HG03060 (cell line): ENCODE data around the gene HIPK4.
A peak's percentile ranks its signal among the peaks of the same experiment; 100 is the strongest.

Experiments
- ATAC-seq: cut with Tn5 transposase; IDR thresholded peaks from one replicate; pipeline ENCODE4 v1.9.1; 2021; ENCODE audit warnings: low read depth, moderate number of reproducible peaks; ENCODE audit not compliant: unreplicated experiment

Gene HIPK4

DNA sequence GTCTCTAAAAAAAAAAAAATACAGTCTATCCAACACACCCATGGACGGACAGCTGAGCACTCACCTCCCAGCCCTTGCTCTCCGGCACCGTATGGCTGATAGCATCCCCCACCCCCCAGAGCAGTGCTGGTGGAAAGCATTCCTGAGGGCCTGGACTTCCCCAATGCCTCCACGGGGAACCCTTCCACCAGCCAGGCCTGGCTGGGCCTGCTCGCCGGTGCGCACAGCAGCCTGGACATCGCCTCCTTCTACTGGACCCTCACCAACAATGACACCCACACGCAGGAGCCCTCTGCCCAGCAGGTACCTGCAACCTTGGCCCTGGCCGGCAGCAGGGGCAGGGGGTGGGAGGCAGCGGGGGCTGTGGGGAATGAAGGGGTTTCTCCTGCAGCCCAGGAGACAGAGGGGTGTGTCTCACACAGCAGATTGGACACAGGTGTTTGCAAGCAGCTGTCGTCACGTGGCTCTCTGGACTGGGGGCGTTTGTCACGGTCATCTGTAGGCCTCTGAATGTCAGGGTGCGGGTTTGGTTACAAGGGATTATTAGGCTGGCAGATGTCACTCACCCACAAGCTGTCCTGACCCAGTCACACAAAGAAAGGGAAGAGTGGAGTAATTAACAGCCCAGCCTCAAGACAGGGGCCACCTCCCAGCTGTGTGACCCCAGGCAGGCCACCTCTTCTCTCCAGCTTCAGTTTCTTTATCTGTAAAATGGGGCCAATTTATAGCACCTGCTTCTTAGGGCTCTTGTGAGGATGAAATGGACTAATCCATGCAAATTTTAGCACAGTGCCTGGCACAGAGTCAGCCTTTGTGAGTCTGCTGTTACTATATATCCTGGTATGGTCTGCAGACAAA is 22.2 kb downstream of the HIPK4 start:
- ATAC-seq, result no peak

DNA sequence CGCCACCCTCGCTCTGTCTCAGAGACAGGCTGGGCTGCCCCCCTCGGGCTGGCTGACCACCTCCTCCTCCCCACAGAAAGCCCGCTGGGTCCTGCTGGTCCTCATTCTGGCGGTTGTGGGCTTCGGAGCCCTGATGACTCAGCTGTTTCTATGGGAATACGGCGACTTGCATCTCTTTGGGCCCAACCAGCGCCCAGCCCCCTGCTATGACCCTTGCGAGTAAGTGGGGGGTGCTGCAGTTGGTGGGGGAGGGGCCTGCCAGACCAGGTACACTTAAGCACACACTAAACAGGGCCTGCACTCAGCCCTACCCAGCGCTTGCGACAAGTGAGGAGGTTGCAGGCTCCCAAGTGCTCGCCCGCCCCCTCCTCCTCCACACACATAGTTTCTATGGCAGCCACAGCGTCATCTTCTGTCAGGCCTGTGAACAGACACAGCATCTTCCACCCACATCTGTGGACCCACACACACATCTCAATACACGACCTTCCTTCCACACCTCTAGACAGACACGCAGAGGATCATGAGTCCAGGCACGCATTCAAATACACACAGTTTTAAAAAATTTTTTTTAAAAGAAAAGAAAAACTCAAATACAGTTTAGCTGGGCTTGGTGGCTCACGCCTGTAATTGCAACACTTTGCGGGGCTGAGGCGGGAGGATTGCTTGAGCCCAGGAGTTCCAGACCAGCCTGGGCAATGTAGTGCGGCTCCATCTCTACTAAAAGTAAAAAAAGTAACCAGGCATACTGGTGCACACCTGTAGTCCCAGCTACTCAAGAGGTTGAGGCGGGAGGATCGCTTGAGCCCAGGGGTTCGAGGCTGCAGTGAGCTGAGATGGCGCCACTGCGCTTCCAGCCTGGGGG is 23.1 kb downstream of the HIPK4 start:
- ATAC-seq, result no peak

DNA sequence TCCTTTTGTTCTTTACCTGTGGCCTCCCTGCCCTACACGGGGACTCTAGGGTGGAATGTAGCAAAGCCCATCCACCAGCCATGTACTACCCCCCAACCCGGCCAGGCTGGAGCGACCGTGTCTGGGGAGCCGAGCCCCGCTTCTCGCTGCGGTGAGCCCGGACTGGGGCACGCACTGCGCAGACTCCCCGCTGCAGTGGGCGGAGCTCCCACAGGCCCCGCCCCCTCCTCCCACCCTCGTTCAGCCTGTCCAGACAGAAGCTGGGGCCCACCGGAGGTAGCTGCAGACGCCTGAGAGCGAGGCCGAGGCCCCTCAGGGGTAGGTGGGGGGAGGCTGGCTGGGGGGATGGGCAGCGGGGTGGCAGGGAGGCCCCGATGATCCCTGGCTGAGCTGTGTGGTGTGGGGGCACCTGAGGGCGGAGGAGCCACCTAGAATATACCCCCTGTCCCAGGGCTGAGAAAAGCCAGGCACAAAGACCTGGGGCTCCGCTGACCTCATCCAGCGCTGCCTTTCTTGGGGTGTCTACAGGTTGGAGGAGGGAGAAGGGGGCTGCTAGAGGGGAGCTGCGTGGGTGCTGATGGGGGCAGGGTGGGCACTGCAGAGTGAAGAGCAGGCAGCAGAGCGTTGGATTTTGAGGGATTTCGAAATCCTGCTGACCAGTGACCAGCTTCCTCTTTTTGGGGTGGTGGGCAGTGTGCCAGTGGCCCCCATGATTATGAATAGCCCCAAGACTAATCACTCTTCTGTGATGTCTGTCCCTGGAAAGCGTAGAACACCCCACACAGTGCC is 24.2 kb downstream of the HIPK4 start:
- ATAC-seq, result no peak

DNA sequence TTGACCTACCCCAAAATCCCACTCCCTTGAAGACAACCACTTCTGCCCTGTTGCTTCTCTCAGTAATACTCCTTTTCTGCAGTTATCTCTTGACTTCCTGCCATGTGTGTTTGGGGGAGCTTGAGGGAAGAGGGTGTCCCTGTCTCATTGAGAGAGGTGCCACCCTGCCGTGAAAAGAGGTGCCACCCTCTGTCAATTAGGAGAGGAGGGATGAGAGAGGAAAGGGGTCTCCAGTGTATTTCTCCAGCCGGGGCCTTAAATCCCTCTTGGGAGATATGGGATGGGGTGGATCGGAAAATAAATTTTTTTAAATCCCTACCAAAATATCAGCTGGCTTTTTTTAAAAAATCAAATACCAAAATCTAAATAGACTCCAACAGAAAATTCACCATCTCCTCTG is 25.0 kb downstream of the HIPK4 start:
- no peak for ATAC-seq

DNA sequence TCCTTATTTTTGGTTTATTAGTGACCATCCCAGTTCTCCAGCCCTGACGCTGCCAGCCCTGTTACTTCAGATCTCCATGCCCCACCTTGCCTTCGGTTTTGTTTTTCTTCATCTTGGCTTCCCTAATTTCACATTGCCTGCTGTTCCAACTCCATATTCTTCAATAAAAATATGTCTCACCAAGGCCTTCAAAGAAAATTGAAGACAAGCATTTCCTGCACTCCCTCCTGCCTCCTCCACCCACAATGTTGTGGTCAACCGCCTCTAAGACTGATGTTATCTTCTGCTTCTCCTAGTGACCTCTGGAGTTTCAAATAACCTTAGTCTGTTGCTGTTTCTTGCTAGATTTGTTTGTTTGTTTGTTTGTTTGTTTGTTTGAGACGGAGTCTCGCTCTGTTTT is 26.9 kb downstream of the HIPK4 start:
- ATAC-seq, result no peak

DNA sequence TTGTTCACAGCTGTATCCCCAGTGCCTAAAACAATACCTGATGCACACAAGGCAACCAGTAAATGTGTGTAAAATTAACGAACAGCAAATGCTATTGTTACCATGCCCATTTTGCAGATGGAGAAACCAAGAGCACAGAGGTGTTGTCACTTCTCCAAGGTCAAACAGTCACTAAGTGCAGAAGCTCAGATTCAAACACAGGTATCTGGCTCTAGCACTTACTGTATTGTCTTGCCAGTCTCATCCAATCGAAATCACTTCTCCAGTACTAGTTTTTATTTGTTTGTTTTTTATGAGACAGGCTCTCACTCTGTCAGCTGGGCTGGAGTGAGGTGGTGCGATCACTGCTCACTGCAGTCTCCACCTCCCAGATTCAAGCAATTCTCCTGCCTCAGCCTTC is 27.8 kb downstream of the HIPK4 start:
- no peak for ATAC-seq

DNA sequence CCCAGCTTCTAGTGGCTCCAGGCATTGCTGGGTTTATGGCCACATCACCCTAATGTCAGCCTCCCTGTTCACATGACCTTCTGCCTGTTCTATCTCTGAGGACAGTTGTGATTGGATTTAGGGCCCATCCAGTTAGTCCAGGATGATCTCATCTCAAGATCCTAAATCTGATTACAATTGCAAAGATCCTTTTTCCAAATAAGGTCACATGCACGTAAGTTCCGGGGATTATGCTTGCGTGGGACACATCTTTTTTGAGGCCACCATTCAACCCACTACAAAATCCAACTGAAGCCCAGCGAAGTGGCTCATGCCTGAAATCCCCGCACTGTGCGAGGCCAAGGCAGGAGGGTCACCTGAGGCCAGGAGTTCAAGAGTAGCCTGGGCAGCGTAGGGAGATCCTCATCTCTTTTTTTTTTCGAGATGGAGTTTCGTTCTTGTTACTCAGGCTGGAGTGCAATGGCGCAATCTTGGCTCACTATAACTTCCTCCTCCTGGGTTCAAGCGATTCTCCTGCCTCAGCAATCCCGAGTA is 29.2 kb downstream of the HIPK4 start:
- ATAC-seq, result no peak

DNA sequence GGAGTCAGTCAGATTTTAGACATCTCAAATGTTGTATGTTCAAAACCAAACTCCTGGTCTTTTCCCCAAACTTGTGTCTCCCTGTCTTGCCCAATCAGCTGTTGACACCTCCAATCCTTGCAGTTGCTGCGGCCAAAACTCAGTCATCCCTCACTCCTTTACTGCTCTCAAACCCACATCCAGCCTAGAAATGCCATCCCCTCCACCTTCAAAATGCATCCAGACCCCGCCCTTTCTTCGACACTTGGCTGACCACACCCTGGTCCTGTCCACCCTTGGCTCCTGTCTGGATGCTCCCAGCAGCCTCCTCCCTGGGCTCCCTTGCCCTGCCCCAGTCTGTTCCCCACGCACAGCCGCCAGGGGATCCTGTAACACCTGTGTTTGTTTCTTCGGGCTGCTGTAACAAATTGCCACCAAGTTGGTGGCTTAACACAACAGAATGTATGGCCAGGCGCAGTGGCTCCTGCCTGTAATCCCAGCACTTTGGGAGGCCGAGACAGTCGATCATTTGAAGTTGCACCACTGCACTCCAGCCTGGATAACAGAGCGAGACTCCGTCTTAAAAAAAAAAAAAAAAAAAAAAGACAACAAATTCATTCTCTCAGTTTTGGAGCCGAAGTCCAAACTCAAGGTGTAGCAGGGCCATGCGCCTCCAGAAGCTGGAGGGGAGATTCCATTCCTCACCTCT is 29.8 kb downstream of the HIPK4 start:
- no peak for ATAC-seq

DNA sequence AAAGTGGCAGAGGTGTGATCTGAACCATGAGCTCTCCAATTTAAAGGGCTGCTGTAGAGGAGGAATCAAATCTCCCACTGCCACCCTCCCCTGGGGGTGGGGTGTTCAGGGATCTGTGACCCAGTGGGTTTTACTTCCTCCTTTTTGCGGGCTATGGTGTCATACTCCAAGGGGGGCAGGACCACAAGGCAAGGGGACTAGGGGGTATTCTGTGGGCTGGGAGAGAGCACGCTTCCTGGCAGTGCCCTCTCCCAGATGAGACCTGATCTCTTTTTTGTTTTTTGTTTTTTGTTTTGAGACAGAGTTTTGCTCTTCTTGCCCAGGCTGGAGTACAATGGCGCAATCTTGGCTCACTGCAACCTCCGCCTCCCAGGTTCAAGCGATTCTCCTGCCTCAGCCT is 31.2 kb downstream of the HIPK4 start:
- ATAC-seq, result no peak

DNA sequence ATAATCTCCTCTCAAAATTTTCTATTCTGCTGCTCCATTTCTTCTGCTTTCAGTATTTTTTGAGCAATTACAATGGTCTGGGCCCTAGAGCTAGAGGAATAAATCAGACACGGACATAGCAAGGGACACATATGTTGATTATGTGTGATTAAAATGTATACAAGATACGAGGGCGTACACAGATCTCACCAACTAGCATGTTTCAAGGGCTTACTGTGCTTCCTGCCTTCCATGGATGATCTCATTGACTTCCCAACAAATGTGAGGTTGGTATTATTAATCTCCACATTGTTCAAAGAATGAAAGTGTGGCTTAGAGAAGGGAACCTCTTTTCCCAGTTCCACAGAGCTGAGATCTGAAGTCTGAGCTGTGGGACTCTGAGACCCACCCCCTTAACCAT is 32.3 kb downstream of the HIPK4 start:
- ATAC-seq, result no peak

DNA sequence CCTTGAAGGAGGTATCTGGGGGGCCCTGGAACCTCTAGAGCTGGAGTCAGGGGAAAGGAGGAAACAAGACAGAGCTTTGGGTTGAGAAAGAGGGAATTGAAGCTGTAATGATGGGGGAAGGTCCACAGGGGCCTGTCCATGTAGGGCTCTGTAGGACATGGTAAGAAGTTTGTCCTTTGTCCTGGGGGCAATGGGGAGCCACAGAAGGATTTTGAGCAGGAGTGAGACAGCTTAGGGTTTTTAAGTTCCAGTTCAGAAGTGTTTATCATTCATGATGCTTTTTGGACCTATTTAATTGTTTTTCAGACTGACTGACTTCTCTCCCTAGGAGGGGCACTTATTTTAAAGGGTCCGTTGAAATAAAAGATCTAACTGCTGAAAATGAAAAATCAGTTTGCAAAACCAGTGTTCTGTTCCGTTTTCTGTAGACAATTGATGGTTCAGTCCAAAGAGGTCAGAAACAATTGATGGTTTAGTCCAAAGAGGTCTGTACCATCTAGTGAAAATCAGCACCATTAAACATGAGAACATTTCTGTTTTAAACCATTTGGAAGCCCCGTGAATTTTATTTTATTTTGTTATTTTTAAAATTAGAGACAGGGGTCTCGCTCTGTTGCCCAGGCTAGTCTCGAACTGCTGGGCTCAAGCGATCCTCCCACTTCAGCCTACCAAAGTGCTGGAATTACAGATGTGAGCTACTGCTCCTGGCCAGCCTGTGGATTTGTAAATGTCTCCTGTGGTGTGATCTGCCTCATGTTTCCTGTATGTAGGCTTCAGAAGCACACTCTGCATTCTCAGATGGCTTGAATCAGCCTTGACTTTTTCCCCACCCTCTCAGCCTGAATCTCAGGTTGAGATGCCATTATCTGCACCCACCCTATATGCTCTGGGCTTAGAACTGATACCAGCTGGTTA is 33.0 kb downstream of the HIPK4 start:
- no peak for ATAC-seq

DNA sequence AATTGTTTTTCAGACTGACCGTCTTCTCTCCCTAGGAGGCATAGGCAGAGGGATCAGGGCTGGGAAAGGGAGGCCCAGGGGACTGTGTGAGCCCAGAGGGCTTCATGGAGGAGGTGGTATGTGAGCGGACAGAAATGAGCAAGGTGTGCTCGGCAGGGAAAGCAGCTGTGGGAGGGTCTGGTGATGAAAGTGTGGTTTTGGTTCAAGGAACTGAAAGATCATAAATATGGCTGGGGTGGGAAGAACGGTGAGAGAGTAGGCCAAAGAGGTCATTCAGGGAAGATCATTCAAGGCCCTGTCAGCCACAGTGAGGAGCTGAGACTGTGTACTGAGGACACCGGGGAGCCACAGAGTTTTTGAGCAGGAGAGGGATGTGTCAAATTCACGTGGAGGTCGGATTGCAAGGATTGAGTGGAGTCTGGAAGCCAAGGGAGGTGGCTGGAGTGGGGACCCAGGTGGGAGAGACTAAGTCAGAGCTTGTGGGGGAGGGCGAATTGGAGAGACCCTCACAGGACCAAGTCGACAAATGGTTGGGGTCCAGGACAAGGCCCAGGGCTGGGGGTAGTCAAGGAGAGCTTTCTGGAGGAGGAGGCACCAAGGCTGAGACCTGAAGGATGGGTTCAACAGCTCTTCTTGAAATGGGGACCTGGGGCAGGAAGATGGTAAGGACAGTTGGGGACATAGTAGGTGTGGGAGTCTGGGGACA is 33.9 kb downstream of the HIPK4 start:
- no peak for ATAC-seq

DNA sequence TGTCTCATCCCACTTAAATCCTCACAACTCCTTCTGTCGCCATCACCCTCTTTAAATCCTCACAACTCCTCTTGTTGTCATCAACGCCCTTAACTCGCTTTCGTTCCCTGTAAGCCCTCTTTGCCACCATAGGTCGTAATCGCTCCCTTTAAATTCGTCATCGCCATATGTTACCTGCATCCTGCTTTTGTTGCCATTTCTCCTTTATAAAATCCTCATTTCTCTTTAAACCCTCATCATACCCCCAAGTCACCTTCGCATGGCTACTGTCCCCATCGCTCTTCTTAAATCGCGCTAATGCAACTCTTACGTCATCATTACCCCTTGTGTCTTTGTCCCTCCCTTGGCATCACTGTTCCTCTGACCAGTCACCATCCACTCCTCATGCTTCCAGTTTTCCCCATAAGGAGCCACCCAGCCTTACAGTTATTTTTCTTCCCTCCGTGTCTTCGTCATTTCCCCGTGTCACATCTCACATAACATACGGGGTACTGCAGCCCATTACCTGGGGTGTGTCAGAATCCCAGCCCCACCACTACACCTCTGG is 40.9 kb downstream of the HIPK4 start:
- no peak for ATAC-seq

DNA sequence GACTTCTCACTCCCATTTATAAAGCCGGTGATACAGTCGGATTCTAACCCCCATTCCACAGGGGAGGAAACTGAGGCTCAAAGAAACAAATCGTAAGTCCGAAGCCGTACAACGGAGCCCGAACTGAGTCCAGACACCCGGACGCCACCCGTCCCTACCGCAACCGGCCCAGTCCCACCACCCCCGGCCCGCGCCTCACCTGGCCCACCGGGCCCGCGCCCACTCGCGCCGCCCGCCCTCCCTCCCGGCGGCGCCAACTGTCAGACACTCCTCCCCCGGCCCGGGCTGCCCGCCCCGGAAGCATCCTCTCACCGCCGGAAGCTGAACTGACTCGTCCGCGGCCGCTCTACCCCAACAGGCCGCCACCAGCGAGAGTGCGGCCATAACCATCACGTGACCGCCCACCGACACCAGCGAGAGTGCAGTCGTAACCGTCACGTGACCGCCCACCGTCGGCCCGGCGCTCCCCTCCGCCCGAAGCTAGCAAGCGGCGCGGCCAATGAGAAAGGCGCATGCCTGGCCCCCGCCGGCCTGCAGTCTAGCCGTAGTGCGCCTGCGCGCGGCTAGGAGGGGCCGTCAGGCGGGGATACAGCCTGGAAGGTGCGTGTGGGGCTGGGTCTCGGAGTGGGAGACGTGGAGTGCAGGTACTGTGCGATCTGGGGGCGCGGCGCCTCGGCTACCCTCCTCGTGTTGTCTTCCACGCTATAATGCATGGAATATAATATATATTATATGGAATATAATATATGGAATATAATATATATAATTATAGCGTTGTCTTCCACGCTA is 41.7 kb downstream of the HIPK4 start, which contains the start of the genes C19orf47 and PLD3:
C19orf47 (minus strand) TSS at position 273 of the 789 bp plus-strand sequence. CDS start 6,540 bp downstream, outside the sequence.
PLD3 (plus strand) TSS at position 571 of the 789 bp plus-strand sequence. CDS start 17,789 bp downstream, outside the sequence.
- peak; percentile 87 for ATAC-seq

DNA sequence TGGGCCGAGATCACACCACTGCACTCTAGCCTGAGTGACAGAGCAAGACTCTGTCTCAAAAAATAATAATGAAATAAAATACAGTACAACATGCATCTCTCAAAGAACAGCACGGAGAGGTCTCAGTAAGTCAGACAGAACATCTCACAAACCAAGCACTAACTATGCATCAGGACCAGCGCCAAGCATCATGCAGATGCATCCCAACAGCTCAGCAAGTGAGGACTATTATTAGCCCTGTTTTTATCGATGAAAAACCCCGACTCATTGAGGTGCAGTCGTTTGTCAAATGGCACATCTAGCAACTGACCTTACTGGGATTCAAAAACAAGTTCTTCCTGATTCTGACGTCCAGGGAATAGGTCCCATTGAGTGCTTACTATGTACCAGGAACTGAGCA is 45.6 kb downstream of the HIPK4 start:
- ATAC-seq, result no peak

DNA sequence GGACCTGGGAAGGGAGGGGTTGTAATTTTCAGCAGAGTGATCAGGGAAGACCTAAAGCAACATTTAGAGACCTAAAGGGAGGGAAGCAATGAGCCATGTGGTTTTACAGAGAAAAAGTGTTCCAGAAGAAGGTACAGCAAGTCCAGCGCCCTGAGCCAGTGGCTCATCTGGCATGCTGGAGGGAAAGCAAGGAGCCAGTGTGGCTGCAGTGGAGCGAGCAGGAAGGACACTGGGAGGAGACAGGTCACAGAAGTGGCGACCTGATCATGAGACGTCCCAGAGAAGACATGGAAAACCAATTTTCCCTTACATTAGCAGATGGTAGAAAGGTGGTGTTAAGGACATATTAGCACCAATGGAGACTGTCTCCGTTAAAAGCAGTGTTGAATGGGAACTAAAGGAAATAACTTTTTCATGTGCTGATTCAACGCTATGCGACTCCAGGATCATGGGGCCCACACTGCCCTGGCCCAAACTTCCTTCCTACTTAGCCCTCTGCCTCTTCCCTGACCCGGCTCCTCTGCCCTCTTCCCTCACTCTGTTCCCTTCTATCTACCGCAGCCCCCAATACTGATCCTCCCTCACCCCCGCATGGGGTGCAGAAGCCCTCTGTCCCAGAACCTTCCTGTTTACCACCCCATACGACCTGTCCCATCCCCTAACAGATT is 47.2 kb downstream of the HIPK4 start:
- ATAC-seq, result no peak
